22Rv1 (cell line): ENCODE results near the gene BICC1.

Experiments used
- H3K27ac ChIP-seq: fragments of 450-650 bp; 2 replicates; pipeline ENCODE4 v1.5.1; 2017
- ZFX ChIP-seq: fragments of 450-650 bp; IDR thresholded peaks from 2 replicates; pipeline ENCODE4 v1.6.1; 2017; ENCODE audit warnings: antibody characterized with exemption, borderline replicate concordance
- TF ChIP-seq, protein P1 (sequence below): fragments of 450-650 bp; IDR thresholded peaks from 2 replicates; pipeline ENCODE4 v1.5.1; 2017; ENCODE audit warnings: mild to moderate bottlenecking

BICC1 gene

DNA sequence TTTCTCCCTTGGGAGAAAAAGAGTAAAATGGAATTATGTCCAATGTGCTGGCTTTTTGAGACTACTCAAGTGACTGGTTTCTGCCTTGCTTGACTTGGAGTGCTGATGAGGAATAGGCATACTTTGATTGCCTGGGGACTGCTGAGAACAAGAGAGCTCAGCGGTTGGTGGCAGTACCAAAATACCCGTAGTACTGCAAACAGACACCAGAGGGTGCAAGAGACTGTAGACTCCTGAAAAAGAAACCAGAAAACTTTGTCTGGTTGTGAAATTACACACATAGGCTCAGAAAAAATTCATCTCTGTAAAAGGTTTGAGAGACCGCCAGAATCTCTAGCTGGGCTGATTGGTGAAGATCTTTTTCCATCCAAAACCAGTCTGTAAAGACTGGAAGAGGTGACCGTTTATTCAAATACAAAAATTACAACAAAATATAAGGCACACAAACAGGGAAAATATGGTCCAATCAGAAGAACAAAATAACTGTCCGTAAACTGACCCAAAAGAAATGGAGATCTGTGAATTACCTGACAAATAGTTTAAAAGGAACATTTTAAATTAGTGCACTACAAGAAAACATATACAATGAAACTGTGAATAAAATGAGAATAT lies 18.5 kb downstream of the BICC1 start:
- TF ChIP-seq, protein P1, sequence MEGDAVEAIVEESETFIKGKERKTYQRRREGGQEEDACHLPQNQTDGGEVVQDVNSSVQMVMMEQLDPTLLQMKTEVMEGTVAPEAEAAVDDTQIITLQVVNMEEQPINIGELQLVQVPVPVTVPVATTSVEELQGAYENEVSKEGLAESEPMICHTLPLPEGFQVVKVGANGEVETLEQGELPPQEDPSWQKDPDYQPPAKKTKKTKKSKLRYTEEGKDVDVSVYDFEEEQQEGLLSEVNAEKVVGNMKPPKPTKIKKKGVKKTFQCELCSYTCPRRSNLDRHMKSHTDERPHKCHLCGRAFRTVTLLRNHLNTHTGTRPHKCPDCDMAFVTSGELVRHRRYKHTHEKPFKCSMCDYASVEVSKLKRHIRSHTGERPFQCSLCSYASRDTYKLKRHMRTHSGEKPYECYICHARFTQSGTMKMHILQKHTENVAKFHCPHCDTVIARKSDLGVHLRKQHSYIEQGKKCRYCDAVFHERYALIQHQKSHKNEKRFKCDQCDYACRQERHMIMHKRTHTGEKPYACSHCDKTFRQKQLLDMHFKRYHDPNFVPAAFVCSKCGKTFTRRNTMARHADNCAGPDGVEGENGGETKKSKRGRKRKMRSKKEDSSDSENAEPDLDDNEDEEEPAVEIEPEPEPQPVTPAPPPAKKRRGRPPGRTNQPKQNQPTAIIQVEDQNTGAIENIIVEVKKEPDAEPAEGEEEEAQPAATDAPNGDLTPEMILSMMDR, result peak; percentile 89
- no peak for TF ChIP-seq ZFX
- H3K27ac ChIP-seq, result no peak overlapping the region

DNA sequence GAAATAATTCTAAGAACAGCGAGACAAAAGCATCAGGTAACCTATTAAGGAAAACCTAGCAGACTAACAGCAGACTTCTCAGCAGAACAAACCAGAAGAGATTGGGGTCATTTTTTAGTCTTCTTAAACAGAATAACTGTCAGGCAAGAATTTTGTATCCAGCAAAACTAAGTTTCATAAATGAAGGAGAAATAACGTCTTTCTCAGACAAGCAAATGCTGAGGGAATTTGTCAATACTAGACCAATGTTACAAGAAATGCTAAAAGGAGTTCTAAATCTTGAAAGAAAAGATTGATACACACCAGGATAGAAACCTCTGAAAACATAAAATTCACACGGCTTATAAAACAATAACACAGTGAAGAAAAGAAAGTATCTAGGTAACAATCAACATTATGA lies 22.6 kb downstream of the BICC1 start:
- TF ChIP-seq ZFX, result no peak
- TF ChIP-seq, protein P1, result no peak
- H3K27ac ChIP-seq, result no peak overlapping the region

DNA sequence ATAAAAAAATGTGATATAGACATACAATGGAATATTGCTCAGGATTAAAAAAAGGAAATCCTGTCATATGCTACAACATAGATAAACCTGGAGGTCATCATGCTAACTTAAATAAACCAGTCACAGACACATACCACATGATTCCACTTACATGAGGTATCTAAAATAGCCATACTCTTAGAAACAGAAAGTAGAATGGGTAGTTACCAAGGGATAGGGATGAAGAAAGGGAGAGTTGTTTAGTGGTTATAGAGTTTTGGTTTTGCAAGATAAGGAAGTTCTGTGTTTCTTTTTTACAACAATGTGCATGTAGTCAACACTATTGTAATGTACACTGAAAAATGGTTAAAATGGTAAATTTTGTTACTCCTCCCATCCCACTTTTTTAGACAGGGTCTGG lies 30.5 kb downstream of the BICC1 start:
- TF ChIP-seq, protein P1, result no peak
- no peak for TF ChIP-seq ZFX
- no peak overlapping the region for H3K27ac ChIP-seq

DNA sequence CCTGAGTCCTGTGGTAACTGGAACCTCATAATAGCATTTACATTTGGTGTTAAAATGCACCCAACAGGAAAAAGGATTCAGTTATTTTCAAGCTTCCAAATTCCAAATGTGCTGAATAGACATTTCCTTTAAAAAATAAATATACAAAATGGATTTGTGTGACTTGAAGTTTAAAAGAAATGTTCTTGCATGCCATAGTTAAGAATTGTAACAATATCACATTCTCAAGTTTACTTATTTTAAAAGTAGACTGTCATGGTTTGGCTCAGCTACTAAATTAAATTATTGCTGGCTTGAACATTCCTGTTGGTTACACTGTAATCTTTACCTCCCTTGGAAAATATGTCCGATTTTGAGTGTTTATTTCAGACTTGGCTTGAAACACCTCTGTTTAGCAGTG lies 31.5 kb downstream of the BICC1 start:
- TF ChIP-seq, protein P1, result no peak
- TF ChIP-seq ZFX, result no peak
- H3K27ac ChIP-seq, result no peak overlapping the region

DNA sequence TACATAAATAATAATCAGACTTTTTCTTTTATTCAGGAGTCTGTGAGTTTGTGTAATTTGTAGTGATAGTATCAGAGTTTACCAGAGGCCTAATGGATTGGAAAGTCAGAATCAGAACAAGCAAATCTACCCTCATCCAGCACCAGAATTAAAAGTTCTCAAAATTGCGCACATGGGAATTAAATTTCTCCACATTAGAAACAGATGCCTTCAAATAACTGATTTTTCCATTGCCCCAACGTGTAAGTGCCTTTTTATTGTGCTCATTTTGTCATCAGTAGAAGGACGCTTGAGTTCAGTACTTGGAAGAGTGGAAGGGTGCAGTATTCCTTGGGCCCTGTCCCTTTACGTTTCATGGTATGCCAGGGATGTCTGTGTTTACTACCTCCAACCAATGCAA lies 32.8 kb downstream of the BICC1 start:
- TF ChIP-seq, protein P1, result no peak
- TF ChIP-seq ZFX, result no peak
- no peak overlapping the region for H3K27ac ChIP-seq

DNA sequence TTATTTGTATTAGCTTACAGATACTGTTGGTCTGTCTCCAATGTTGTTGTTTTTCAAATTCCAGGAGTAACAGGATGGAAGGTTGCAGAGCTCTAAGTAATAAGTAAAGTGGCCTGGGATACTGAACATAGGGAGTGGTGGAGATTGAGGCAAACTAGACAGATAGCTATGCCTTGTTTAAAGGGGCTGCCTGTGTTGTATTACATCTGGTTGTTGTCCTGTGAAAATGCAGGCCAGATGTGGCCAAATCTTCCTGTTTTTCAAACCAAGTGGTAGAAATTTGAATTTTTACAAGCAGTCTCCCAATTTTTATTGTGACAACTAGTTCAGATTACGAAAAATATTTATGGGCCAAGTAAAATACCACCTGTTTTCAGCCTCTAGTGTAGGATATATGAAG lies 33.5 kb downstream of the BICC1 start:
- no peak overlapping the region for H3K27ac ChIP-seq
- TF ChIP-seq ZFX, result no peak
- TF ChIP-seq, protein P1, result no peak

DNA sequence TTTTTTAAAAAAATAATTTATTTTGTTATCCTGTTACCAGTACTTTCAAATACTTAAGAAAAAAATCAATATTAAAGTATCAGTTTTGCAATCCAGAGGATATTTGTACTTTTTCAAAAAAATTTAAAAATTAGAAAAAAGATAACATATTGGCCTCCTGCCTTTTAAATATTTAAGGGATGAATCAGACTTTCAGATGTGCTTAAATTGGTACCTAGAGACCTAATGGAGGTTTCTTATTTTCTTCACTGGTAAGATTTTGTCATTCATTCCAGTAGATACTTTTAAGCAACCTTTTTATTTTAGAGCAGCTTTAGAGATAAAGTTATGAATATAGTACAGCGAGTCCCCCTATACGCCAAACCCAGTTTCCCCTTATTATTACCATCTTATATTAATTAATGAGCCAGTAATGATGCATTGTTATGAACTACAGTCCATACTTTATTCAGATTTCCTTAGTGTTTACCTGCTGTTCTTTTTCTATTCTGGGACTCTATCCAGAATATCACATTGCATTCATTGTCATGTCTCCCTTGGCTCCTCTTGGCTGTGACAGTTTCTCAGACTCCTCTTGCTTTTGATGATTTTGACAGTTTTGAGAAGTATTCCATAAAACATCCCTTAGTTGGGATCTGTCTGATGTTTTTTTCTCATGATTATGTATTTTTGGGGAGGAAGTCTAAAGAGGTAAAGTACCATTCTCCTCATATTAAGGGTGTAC lies 34.2 kb downstream of the BICC1 start:
- TF ChIP-seq ZFX, result no peak
- TF ChIP-seq, protein P1, result no peak

More for the DNA sequence above, 34.2 kb downstream of the BICC1 start:
- no peak overlapping the region for H3K27ac ChIP-seq
